K562 (cell line): Measurements from ENCODE around the gene SHISA9. TPM values are rescaled to one million over a fixed set of nuclear protein-coding genes. Genes with fewer than 3 reads are reported as not detected.

Source experiments
- polyA plus RNA-seq, 8 experiments: library from polyadenylated mRNA; depleted of rRNA in 4 of 8; stranded (reverse) in 5 of 8; unstranded in 3 of 8; fragments of >200 nt; fragmentation: Nextera tagmentation in 2 of 8; fragmentation: Illumina TruSeq in 1 of 8; extraction: Ambion mirVana in 2 of 8; extraction: Trizol in 1 of 8; gene quantifications; 2 replicates each; pipeline versions ENCODE4 v1.2.1 to v1.2.3, GENCODE V29; 2011 to 2014; ENCODE audit warnings: inconsistent platforms in 1 of 8, missing spikeins in 1 of 8
- total RNA-seq, 7 experiments: library from RNA; depleted of rRNA in 6 of 7; stranded (reverse); fragments of >200 nt in 6 of 7; fragmentation: Illumina TruSeq in 2 of 7; extraction: Trizol in 2 of 7; gene quantifications; 2 replicates each; pipeline versions ENCODE4 v1.2.1 to v1.2.3, GENCODE V29; 2011 to 2021; ENCODE audit warnings: low replicate concordance in 1 of 7

SHISA9 gene
- total and polyA plus RNA-seq, 9 of the 15 experiments (the other 6 are each of a cell fraction or from before 2014, with no cell fraction given) = under 0.01 to 0.16 (median 0.01) TPM; not detected in 6

Other genes starting within 250 kb of the SHISA9 start
- 7.5 and 7.6 TPM in 2 replicates for gene CPPED1, start 97.7 kb upstream of the SHISA9 start, total RNA-seq (2014; rRNA removed)
- 16.9 and 20.2 TPM in 2 replicates for gene CPPED1, start 97.7 kb upstream of the SHISA9 start, total RNA-seq (2014; rRNA removed; fragmentation: Illumina TruSeq; extraction: Trizol)
- gene CPPED1, start 97.7 kb upstream of the SHISA9 start, total RNA-seq (2015; rRNA removed; fragmentation: Illumina TruSeq; extraction: Trizol) = 21.3 and 22.2 TPM in 2 replicates
- 21.3 and 22.2 TPM in 2 replicates for gene CPPED1, start 97.7 kb upstream of the SHISA9 start, total RNA-seq (2021)
- gene CPPED1, start 97.7 kb upstream of the SHISA9 start, polyA plus RNA-seq (2011; rRNA removed) = 25.7 TPM in 2 replicates
- gene CPPED1, start 97.7 kb upstream of the SHISA9 start, polyA plus RNA-seq (2014; fragmentation: Illumina TruSeq; extraction: Trizol) = 19.0 and 22.5 TPM in 2 replicates
- 10 to 100 TPM; 11.4 to 13.6 TPM for gene CPPED1, start 97.7 kb upstream of the SHISA9 start, polyA plus RNA-seq (2014; fragmentation: Nextera tagmentation; extraction: Ambion mirVana)
- 14.4 and 15.3 TPM in 2 replicates for gene CPPED1, start 97.7 kb upstream of the SHISA9 start, polyA plus RNA-seq (2014; rRNA removed)